GDM1 (cell line): ENCODE results near the gene ITPRIP.
A peak's percentile ranks its signal among the peaks of the same experiment; 100 is the strongest.

ENCODE experiments used
- DNase-seq: peaks from one replicate; lab custom pipeline; 2025; lab: John Stamatoyannopoulos, UW

Gene ITPRIP

DNA sequence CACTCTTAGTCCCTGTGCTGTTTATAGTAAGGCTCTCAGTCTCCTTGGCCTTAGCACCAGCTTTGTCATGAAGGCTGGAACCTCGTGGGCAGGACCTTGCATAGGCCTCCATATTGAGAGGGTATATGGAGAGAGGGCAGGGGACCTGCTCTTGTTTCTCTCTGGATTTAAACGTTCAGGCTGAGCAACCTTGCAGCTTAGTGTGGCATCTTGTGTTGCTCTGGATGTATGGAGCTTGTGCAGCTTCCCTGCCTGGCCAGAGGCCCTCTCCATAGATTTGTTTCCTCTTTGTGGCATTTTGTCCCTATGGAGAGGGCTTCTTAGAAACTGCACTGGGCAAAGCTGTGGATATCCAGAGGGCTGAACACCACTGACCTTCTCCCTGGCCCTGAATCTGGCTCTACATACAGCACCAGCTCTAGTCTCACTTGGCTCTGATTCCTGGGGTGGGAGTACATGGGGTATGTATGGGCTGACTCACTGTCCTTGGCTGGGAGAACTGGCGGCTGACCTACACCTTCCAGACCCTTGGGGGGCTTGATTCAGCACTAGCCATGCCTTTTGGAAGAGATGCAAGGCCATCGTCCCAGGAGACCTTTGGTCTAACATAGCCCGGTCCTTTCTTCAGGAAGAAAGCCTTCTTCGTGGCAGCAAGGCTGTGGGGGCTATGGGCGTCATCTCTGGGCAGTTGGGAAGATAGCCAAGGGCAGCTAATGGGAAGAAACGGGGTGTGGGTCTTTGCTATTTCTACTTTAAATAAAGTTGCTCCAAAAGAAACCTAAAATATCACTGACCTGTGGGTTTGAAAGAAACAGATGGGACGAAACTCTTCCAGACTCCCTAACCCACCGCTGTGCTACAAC, 30.5 kb downstream of the ITPRIP start:
- no peak for DNase-seq

DNA sequence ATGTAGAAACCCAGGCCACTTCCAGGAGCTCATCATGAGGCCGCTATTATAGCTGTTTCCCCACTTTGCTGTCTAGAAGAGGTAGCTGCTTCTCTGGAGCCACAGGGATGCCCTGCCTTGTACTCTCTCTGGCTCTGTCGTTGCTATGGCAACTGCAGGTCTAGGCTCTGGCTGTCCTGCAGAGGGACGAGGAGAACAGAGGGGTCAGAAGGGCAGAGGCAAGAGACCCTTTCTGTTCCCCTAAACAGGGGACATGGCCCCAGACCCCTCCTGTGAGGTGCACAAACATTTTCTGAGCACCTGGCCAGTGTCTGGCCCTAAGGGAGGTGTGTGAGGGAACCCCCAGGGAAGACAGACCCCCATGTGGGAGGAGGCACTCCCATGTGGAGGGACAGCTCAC, 31.4 kb downstream of the ITPRIP start:
- no peak for DNase-seq

DNA sequence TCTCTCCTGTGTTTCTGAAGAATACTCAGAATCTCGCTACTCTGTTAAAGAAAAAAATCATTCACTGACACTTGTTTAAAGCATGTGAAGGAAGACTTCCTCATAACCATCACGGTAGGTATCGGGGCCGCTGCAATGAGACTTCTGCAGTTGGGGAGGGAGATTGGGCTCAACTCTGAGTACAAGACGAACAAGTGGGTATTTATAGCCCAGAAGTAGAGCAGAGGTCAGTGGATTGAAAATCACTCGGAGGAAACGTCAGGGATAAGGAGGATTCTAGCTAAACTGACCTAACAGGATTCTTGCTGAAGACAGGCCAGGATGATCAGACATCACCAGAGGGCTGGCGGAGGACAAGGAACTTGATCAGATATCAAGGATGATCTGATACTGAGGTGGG, 33.3 kb downstream of the ITPRIP start:
- DNase-seq: no peak

DNA sequence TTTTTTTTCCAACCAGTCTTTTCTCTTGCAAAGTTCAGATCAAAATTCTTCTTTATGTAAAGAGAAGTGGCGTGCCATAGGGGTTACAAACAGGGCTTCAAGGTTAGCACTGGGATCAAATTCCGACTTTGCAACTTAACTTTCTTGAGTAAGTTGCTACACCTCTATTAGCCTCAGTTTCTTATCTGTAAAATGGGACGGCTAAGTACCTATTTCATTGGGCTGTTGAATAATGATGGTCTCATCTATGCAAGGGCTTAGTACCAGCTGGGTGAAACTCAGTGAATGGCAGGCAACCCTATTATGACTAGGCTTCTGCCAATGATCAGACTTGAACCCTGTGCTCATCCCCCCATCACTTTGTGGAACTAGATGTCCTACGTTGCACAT, 33.9 kb downstream of the ITPRIP start:
- DNase-seq: no peak

DNA sequence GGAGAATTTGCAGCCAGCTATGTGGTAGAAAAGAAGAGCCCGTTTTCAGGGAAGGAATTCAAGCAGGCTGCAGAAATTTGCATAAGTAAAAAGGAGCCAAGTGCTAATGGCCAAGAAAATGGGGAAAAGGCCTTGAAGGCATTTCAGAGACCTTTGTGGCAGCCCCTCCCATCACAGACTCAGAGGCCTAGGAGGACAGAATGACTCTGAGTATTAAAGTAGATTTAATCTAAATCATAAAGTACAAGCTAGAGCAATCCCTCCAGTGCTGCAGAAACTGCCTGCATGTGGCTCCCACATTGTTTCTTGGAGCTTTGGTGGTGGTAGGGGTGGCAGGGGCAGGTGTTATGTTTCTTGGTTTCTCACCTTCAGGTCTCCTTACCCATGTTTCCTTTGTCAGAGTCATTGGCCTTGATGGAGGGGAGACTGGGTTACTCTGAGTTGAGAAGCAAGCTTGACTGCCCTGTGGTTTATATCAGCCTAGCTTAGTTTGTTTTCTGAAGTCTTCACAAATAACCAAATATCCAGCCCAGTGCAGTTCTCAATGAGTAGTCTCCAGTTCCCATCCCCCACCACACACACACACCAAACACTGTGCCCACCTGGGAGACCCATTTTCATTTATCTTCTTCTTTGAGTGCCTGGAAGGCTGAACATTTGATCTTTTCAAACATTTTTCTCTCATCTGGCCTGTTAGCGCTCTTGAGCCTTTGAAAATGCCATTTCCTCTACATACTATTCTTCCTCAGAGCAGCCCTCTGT, 34.5 kb downstream of the ITPRIP start:
- DNase-seq: no peak

DNA sequence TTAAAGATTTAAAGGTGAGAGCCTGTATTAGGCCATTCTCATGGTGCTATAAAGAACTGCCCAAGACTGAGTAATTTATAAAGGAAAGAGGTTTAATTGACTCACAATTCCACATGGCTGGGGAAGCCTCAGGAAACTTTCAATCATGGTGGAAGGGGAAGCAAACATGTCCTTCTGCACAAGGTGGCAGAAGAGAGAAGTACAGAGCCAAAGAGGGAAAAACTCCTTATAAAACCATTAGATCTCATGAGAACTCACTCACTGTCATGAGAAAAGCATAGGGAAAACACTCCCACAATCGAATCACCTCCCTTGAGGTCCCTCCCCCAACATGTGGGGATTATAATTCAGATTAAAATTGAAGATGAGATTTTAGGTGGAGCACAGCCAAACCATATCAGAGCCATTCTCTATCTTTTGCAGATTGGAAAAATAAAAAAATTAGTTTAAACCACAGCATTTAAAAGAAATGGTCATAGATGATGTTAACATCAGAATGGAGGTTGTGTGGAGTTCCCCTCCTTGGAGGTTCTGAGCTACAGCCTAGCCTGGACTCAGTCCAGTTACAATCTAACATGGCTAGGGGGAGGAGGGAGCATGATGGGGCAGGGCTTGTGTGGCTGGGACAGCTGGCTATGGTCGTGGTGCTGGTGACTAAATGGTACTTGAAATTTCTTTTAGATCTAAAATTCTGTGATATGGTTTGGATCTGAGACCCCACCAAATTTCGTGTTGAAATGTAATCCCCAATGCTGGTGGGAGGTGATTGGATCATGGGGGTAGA, 36.2 kb downstream of the ITPRIP start:
- no peak for DNase-seq

DNA sequence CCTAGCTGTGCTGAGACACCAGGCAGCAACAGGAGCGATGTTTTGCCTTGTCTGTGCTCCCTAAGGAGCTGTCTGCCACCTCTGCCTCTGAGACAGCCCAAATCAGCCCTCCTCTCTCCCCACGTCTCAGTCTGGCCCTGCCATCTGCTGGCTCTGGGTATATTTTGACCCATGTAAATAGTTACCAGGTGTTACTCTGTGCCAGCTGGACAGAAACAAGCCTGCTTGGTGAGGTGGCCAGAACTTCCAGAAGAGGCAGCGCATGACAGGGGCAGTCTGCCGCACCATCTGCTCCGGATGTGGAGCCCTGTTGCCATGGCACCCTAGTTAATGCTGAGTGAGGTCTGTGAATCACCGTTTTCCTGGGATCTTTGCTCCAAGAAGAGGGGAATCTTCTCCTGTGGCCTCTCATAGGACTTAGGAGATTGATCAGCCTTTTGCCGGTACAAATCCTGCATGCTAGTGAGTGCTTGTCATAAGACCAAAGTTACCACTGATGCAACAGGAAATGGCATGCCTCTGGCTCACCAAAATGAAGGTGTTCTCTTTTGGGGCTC, 37.5 kb downstream of the ITPRIP start:
- no peak for DNase-seq

DNA sequence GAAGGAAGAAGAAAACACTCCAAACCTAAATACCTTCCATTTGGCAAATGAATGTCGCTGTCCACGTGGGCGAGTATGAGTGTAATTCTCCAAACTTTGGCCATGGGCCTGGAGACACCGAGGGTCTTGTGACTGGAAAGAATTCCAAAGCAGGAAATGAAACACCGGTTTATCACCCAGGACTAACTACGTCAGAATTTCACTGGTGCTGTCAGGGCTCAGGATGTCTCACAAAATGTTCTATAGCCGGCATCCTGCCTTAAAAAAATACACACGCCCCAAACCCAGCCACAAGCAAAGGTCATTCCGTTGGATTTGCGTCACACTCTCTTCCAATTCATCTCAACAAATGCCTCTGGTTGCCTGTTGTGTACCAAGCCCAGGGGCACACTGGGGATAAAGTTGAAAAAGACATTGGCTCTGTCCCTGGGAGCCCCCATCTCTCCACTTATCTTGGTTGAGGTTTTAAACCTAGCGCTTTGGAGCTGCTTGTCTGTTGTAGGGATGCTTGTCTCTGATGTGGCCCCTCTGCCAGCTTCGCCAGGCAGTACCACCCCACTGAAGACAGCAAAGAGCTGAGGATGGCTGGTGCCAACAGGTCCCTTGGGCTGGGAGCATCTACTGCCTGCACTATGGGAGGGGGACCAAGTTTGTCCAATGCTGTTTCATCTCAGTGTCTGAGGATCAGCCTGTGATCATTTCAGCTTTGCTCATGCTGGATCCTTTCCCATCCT, 38.1 kb downstream of the ITPRIP start:
- DNase-seq: no peak

DNA sequence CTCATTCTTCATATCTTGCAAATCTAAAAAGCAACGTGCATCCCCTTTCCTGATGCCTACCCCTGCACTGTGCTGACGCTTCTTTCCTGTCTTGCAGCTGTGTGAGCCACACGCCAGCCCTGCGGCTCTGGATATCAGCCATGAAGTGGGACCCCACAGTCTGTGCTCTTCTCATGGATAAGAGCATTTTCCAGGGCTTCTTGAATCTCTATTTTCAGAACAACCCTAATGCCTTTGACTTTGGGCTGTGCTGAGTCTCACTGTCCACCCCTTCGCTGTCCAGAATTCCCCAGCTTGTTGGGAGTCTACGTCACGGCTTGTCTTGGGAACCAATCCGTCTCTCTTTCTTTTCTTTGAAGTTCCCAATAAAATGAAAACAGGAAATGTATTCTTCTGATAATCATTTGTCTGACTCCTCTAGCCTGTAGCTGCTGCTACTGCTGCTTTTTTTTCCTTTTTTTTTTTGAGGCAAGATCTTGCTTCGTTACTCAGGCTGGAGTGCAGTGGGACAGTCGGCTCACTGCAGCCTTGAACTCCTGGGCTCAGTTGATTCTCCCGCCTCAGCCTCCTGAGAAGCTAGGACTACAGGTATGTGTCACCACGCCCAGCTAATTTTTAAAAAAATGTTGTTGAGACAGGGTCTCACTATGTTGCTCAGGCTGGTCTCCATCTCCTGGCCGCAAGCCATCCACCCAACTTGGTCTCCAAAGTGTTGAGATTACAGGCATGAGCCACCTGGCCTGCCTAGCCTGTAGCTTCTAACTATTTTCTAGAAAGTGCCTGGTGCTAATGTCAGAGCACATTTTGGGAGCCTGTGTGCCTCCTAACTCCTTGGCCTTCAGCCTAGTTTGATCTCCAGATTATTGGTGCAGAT, 39.0 kb downstream of the ITPRIP start:
- no peak for DNase-seq

DNA sequence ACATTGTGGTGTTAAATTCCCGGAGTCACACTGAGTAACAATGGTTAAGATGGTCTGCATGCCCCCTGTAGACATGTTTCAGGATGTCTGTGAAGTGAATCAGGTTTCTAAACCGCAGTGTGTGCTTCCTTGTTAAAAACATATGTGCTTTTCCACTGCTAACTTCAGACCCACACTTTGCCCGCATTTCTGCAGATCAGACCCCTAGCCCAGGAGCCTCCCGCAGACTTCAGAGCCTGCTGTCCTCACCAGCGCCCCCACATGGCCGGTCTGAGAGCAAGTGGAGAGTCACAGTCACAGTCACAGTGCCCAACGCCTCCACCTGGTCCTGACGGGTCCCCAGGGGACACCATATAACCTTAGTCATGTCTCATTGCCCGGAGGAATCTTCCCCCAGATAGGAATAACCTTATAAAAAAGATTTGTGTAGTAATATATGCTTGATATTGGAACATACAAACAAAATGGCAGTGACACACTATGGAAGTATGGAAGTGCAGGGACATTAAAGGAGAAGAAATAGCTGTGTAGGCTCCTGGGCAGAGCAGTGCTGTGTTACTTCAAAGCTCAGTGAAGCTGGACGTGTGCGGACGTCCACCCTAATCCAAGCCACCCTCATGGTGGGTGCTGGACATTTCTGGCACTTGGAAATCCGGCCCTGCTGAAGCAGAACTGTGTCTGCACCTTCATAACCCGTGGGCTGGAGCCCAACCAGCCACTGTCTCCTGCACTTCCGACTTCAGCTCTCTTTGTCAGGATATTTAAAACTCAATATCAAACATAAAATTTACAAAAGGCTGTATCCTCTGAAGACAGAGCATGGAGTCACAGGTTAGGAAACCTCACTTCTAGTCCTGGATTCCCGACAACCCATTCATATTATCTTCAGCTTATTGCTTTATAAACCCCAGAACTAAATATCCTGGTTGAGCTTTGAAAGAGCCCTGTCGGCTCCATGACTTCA, 40.3 kb downstream of the ITPRIP start:
- DNase-seq: no peak

DNA sequence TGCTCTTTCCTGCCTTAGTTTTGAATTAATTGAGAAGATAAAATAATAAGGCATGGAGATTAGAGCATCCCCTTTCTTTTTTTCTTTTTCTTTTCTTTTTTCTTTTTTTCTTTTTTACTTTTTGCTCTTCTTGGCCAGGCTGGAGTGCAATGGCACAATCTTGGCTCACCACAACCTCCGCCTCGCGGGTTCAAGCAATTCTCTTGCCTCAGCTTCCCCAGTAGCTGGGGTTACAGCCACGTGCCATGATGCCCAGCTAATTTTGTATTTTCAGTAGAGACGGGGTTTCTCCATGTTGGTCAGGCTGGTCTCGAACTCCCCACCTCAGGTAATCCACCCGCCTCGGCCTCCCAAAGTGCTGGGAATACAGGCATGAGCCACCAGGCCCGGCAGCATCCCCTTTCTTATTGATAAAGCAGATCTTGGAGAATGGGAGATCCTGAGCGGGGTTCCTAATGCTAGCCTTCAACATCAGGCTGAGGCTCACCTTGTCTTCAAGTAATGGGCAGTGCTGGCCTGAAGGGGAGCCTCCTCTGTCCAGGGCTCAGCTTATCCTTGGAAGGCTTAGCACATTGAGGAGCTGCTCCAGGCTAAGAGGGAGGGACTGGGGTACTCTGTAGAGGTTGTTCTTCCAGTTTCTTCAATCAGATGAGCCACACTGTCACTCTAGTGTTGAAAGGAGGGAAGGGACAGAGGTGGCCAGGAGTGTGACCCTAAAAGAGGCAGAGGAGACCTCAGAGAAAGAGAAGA, 41.4 kb downstream of the ITPRIP start:
- DNase-seq: no peak

DNA sequence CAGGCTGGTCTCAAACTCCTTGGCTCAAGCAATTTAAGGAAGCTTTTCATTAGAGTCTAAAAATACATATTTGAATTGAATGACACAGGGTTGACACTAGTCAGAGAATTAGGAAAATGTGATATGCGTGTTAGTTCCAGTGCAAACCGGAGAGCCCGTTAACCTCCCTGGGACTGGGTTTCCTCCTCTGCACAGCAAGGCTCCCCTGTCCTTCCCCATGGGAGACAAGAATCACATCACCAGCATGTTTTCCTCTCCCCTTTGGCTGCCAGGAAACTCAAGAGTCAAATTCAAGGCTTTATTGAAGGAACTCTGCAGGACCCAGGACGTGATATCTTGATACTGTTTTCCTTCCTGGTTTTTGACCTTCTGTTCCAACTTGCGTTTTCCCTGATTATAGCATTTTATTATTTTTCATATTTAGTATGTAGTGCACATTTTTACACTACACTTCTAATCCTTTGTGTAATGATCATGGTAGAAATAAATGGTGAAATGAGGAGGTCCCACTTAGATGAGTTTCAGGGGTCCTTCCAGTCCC, 44.4 kb downstream of the ITPRIP start:
- DNase-seq: no peak

DNA sequence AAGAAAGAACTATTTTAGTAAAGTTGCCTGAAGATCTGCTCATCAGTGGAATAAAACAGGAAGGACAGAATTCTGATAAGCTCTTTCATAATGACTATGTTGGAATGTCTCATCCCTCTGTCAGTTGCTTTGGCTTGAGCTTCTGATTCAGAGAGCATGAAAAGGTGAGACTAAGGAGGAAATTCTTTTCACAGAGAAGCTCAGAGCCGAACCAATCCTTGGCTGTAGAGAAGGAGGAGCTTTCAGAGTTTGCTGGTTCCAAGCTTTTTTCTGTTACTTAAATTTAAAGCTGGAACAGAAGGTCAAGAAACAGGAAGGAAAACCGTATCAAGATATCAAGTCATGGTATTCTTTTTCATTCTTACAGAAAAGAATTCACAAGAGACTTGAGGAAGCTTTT, 45.3 kb downstream of the ITPRIP start:
- DNase-seq: no peak

DNA sequence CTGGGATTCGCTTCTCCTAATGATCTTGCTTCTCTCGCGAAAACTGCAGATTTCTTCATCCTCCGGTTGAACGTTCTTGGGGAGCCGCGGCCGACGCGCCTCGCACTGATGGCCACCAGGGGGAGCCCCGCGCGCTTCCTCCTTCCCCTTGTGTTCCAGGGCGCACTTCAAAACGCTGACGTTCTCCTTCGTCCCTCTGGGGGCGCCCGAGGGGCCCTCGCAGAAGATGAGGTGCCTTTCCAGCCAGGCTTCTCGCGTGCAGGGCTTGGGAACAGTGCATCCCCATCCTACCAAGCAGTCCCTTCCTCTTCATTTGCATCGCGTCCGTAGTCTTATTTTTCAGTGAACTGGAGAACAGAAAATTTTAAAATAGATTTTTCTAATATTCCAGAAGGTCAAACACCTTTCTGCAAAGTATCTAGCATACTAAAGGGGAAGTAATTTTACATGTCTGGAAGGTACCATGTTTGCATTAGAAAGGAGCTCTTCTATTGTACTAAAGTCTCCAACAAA, 46.8 kb downstream of the ITPRIP start:
- DNase-seq: peak; percentile 79

DNA sequence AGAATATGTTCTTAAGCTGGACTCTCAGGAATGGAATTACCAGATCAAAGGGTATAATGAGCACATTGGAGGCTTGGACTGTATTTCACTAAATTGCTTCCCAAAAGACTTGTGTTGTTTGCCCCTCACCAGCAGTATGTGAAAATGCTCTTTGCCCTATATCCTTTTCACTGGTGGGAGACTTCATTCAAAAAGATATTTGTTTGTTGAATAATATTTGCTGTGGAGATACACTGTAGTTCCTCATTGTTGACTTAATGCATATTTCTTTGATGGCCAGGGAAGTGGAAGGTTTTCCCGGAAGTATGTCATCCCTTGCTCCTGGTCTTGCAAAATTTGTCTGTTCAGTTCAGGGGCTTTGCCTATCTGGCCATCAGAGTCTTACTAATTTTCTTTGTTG, 49.9 kb downstream of the ITPRIP start:
- DNase-seq: no peak

DNA sequence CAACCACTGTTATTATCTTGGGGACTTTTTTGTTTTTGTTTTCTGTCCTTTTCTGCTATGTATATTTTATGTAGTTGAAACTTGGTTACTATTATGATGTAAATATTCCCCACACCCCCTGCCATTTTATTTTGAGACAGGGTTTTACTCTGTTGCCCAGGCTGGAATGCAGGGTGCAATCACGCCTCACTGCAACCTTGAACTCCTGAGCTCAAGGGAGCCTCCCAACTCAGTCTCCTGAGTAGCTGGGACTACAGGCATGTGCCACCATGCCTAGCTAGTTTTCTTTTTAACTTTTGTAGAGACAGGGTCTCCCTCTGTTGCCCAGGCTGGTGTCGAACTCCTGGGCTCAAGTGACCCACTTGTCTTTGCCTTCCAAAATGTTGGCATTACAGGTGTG, 51.3 kb downstream of the ITPRIP start:
- DNase-seq: no peak

DNA sequence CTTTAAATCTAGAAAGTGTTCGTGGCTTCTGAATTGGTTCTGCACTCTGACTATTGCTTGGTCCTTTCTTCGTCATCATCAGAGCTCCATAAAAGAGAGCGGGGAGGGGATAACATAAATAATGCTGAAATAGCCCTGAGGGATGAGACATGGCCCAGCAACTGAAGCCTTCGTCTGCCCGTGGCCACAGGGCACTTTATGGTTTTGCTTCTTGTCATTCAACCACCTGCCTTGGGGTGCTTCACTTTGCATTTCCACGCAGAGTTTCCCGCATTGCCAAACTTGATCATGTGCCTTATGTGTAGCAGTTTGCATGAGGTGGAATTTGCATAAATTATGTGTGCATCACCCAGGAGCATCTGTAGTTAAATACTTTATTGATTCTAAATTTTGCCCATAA, 53.4 kb downstream of the ITPRIP start:
- no peak for DNase-seq

DNA sequence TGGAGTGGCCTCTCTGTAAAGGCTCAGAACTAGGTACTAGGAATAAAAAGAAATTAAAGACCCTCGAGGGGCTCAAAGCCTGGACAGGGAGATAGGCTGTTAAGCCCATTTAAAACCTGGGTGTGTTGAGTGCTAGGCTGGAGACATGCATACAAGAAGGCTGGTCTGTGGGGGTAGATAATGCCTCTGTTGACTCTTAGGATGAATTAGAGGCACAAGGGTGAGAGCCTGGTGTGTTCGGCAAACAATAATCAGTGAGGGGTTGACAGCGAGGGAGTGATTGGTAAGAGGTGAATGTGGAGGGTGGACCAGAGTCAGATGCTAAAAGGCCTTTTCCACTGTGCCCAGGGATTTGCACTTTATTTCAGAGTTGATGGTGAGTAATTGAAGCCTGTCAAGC, 56.6 kb downstream of the ITPRIP start:
- no peak for DNase-seq
